ENCODE measurements around the gene GTPBP3. TPM values are rescaled to one million over a fixed set of nuclear protein-coding genes. Genes with fewer than 3 reads are reported as not detected.

Gene GTPBP3
- total and polyA plus RNA-seq, 9 of the 15 experiments (the other 6 are each of a cell fraction or from before 2014, with no cell fraction given), result 4.9 to 124 (median 22.6) TPM

DNA sequence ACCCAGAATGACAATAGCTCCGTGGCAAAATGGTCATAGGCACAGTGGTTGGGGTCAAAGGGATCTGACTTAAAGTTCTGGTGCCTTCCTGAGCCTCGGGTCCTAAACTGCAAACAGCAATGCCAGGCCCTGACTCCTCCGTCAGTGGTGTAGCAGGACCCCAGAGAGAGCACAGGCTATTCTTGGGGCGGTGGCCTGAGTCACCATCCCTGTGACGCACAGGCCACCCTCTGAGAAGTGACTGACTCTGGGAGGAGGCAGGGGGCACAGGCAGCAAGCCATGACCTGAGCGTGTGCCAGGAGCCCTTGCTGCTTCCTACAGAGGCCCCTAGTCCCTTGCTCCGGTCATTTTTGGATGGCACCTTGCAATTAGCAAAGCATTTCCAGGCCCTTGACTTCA, 21.0 kb downstream of the GTPBP3 start (continued):
- TF ChIP-seq, protein P1, sequence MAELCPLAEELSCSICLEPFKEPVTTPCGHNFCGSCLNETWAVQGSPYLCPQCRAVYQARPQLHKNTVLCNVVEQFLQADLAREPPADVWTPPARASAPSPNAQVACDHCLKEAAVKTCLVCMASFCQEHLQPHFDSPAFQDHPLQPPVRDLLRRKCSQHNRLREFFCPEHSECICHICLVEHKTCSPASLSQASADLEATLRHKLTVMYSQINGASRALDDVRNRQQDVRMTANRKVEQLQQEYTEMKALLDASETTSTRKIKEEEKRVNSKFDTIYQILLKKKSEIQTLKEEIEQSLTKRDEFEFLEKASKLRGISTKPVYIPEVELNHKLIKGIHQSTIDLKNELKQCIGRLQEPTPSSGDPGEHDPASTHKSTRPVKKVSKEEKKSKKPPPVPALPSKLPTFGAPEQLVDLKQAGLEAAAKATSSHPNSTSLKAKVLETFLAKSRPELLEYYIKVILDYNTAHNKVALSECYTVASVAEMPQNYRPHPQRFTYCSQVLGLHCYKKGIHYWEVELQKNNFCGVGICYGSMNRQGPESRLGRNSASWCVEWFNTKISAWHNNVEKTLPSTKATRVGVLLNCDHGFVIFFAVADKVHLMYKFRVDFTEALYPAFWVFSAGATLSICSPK (IDR thresholded peaks at IDR 0.05; ENCODE audit: borderline replicate concordance), result no peak

GRCh38 chr19:17359905-17360800, 22.8 kb downstream of the GTPBP3 start:
- no peak for FAIRE-seq
- DNase-seq (ENCODE audit: extremely low read depth in 1 of 4, low spot score in 3 of 4), result peak in 1 of 4 experiments; percentile 10
- Histone ChIP-seq H3K79me2 (ENCODE audit: control insufficient read depth, insufficient read depth, low read length) (no peaks in the 10 kb centered on the region), H4K20me1 (replicated peaks; ENCODE audit: control insufficient read depth, insufficient read depth, low read length) (no peaks in the 10 kb centered on the region), H3K36me3 (ENCODE audit: control insufficient read depth, insufficient read depth, low read length) (no peaks in the 10 kb centered on the region), H3K27ac (ENCODE audit: extremely low read depth, low read depth, low read length) (no peak overlapping the region), H2AFZ (ENCODE audit: low read depth, low read length) (no peak overlapping the region), H3K4me3 (no peak overlapping the region), H3K4me2 (ENCODE audit: insufficient read depth, low read length) (no peak overlapping the region), H3K27me3 (ENCODE audit: control insufficient read depth in 2 of 2, insufficient read depth in 2 of 2, low read length in 2 of 2) (peaks cover 15 to 26% of the 10 kb centered on the region in 2 experiments), H3K4me1 (replicated peaks in 1 of 2; ENCODE audit: control insufficient read depth in 2 of 2, insufficient read depth in 2 of 2, low read length in 2 of 2) (peaks cover 0 to 1% of the 10 kb centered on the region in 2 experiments; a peak in 2 of 5 replicates), H3K9ac (ENCODE audit: insufficient read depth in 1 of 2, low read depth in 2 of 2, low read length in 2 of 2) (peak overlapping the region in 1 of 2 experiments; percentile 71; a peak in 1 of 4 replicates), H3K9me3 (replicated peaks; ENCODE audit: control insufficient read depth, insufficient read depth, low read depth, low read length) (no peaks in the 10 kb centered on the region), H3K9me1 (ENCODE audit: control insufficient read depth, insufficient read depth, low read length) (no peaks in the 10 kb centered on the region)
- ATAC-seq, result no peak
- intact Hi-C loops (cut with micrococcal nuclease), result no loop called here
- CTCF ChIA-PET (ENCODE audit: low intra/inter-chr PET ratio), result no interaction called here
- 20% methylated on average over 6 of the region's 6 CpGs for WGBS (ENCODE audit: insufficient coverage, low coverage, missing lambda C conversion rate)
- in situ Hi-C loops (cut with MboI), result no loop called here
- POLR2A ChIA-PET, result interaction anchor here (0.6 kb wide), 2 partner anchors 57 to 611 kb away, joined by 3 to 4 read pairs; partner anchors contain the start of gene ABHD8
- BruUV-seq (replicated peaks), result no TSS peak
- TF ChIP-seq, protein P2, sequence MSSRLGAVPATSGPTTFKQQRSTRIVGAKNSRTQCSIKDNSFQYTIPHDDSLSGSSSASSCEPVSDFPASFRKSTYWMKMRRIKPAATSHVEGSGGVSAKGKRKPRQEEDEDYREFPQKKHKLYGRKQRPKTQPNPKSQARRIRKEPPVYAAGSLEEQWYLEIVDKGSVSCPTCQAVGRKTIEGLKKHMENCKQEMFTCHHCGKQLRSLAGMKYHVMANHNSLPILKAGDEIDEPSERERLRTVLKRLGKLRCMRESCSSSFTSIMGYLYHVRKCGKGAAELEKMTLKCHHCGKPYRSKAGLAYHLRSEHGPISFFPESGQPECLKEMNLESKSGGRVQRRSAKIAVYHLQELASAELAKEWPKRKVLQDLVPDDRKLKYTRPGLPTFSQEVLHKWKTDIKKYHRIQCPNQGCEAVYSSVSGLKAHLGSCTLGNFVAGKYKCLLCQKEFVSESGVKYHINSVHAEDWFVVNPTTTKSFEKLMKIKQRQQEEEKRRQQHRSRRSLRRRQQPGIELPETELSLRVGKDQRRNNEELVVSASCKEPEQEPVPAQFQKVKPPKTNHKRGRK (tag; IDR thresholded peaks at IDR 0.05), result no peak
- TF ChIP-seq BCOR (IDR thresholded peaks at IDR 0.05) (peak; percentile 72), TAF1 (IDR thresholded peaks at IDR 0.05; ENCODE audit: control insufficient read depth, extremely low read depth, insufficient read depth, low read length, severe bottlenecking) (no peak), RBM25 (IDR thresholded peaks at IDR 0.05; ENCODE audit: low read depth, low read length, severe bottlenecking) (peak; percentile 55), ESRRA (IDR thresholded peaks at IDR 0.05; ENCODE audit: borderline replicate concordance, low read depth) (0 out of 2 replicates have a peak, but pooled peaks have one; percentile 24), GTF2A2 (tag; IDR thresholded peaks at IDR 0.05) (no peak), MTF1 (CRISPR knock-in tag; IDR thresholded peaks at IDR 0.05; ENCODE audit: borderline replicate concordance) (no peak), BHLHE40 (IDR thresholded peaks at IDR 0.05; ENCODE audit: low read length) (no peak), NEUROD1 (IDR thresholded peaks at IDR 0.05; ENCODE audit: borderline replicate concordance, low read depth, low read length, partially characterized antibody) (no peak), ZNF57 (CRISPR knock-in tag; IDR thresholded peaks at IDR 0.05) (no peak), RNF2 (IDR thresholded peaks at IDR 0.05) (no peak), ZNF217 (CRISPR knock-in tag; IDR thresholded peaks at IDR 0.05) (no peak), HDAC2 (IDR thresholded peaks at IDR 0.05) (0 out of 2 replicates have a peak, but pooled peaks have one; percentile 20)
- TF ChIP-seq, protein P3, sequence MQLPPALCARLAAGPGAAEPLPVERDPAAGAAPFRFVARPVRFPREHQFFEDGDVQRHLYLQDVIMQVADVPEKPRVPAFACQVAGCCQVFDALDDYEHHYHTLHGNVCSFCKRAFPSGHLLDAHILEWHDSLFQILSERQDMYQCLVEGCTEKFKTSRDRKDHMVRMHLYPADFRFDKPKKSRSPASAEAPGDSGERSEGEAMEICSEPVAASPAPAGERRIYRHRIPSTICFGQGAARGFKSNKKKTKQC (CRISPR knock-in tag; IDR thresholded peaks at IDR 0.05), result no peak
